ENCODE measurements around the gene UBE2QL1.

The UBE2QL1 gene

GRCh38 chr5:6466975-6467567, 18.4 kb downstream of the UBE2QL1 start:
- H3K79me2 ChIP-seq (ENCODE audit: insufficient read depth, low read length), result no peaks in the 10 kb centered on the region
- no peak overlapping the region for H3K4me3 ChIP-seq (ENCODE audit: low read depth, low read length, poor library complexity, severe bottlenecking)
- H3F3A ChIP-seq (ENCODE audit: insufficient read depth, low read length), result no peaks in the 10 kb centered on the region
- no peaks in the 10 kb centered on the region for H3K36me3 ChIP-seq (ENCODE audit: insufficient read depth, low read length)
- TF ChIP-seq EZH2 (IDR thresholded peaks at IDR 0.05; ENCODE audit: borderline replicate concordance, low read length) (no peak), CTCF (IDR thresholded peaks at IDR 0.05; ENCODE audit: low read length) (no peak)
- no peak overlapping the region for H3K27ac ChIP-seq (ENCODE audit: low read depth, low read length, poor library complexity, severe bottlenecking)
- H4K20me1 ChIP-seq (ENCODE audit: insufficient read depth, low read length), result no peaks in the 10 kb centered on the region
- no peak overlapping the region for H3K4me2 ChIP-seq (ENCODE audit: low read length)
- no peaks in the 10 kb centered on the region for H3K9me2 ChIP-seq (ENCODE audit: low read depth, low read length)
- no peaks in the 10 kb centered on the region; the same call in 1 of the 2 replicates for H3K27me3 ChIP-seq (ENCODE audit: insufficient read depth, low read length)
- H2AFZ ChIP-seq (ENCODE audit: low read length), result no peak overlapping the region
- no peak overlapping the region for H3K9ac ChIP-seq (ENCODE audit: low read length)
- H3K9me3 ChIP-seq (ENCODE audit: low read length), result no peaks in the 10 kb centered on the region
- H3K4me1 ChIP-seq (ENCODE audit: insufficient read depth, low read length, severe bottlenecking), result no peaks in the 10 kb centered on the region

GRCh38 chr5:6467591-6467990, 18.9 kb downstream of the UBE2QL1 start:
- no peak for TF ChIP-seq CTCF (IDR thresholded peaks at IDR 0.05; ENCODE audit: low read length)
- no peak for TF ChIP-seq EZH2 (IDR thresholded peaks at IDR 0.05; ENCODE audit: borderline replicate concordance, low read length)
- no peaks in the 10 kb centered on the region for H3K9me2 ChIP-seq (ENCODE audit: low read depth, low read length)
- no peak overlapping the region for H3K4me2 ChIP-seq (ENCODE audit: low read length)
- H2AFZ ChIP-seq (ENCODE audit: low read length), result no peak overlapping the region
- H3K27ac ChIP-seq (ENCODE audit: low read depth, low read length, poor library complexity, severe bottlenecking), result no peak overlapping the region
- H3K27me3 ChIP-seq (ENCODE audit: insufficient read depth, low read length), result no peaks in the 10 kb centered on the region; the same call in 1 of the 2 replicates
- H3K79me2 ChIP-seq (ENCODE audit: insufficient read depth, low read length), result no peaks in the 10 kb centered on the region
- no peak overlapping the region for H3K9ac ChIP-seq (ENCODE audit: low read length)
- no peaks in the 10 kb centered on the region for H3K9me3 ChIP-seq (ENCODE audit: low read length)
- H3F3A ChIP-seq (ENCODE audit: insufficient read depth, low read length), result no peaks in the 10 kb centered on the region
- H3K4me3 ChIP-seq (ENCODE audit: low read depth, low read length, poor library complexity, severe bottlenecking), result no peak overlapping the region
- H3K4me1 ChIP-seq (ENCODE audit: insufficient read depth, low read length, severe bottlenecking), result no peaks in the 10 kb centered on the region
- no peaks in the 10 kb centered on the region for H3K36me3 ChIP-seq (ENCODE audit: insufficient read depth, low read length)
- H4K20me1 ChIP-seq (ENCODE audit: insufficient read depth, low read length), result no peaks in the 10 kb centered on the region

GRCh38 chr5:6468104-6468503, 19.4 kb downstream of the UBE2QL1 start:
- Histone ChIP-seq H3K4me2 (ENCODE audit: low read length) (no peak overlapping the region), H4K20me1 (ENCODE audit: insufficient read depth, low read length) (no peaks in the 10 kb centered on the region), H3K79me2 (ENCODE audit: insufficient read depth, low read length) (no peaks in the 10 kb centered on the region), H3K9me2 (ENCODE audit: low read depth, low read length) (no peaks in the 10 kb centered on the region), H3F3A (ENCODE audit: insufficient read depth, low read length) (no peaks in the 10 kb centered on the region), H3K36me3 (ENCODE audit: insufficient read depth, low read length) (no peaks in the 10 kb centered on the region), H3K4me3 (ENCODE audit: low read depth, low read length, poor library complexity, severe bottlenecking) (no peak overlapping the region), H3K4me1 (ENCODE audit: insufficient read depth, low read length, severe bottlenecking) (no peaks in the 10 kb centered on the region), H2AFZ (ENCODE audit: low read length) (no peak overlapping the region), H3K9ac (ENCODE audit: low read length) (no peak overlapping the region), H3K9me3 (ENCODE audit: low read length) (no peaks in the 10 kb centered on the region), H3K27ac (ENCODE audit: low read depth, low read length, poor library complexity, severe bottlenecking) (no peak overlapping the region), H3K27me3 (ENCODE audit: insufficient read depth, low read length) (no peaks in the 10 kb centered on the region; the same call in 1 of the 2 replicates)
- no peak for TF ChIP-seq CTCF (IDR thresholded peaks at IDR 0.05; ENCODE audit: low read length)
- no peak for TF ChIP-seq EZH2 (IDR thresholded peaks at IDR 0.05; ENCODE audit: borderline replicate concordance, low read length)

Measured in OCI-LY1 (cell line).